Measurements from ENCODE around the gene SLC37A1.

DNA sequence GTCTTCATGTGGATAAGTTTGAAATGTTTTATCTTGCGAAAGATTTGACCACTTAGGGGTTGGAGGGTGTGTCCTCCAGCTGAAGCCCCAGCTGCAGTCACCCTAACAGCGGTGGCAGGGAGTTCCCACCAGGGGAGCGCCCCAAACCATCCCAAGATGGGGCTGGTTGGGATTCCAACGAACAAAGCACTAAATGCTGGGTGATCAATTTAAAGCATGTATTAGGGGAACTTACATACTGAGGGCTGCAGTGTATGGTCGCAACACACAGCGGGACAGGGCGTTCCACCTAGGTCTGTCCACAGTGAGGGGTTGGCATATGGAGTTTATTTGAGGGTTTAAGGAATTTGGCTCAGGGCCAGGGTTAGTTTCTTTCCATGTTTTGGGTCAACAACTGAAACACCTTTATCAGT lies 26.3 kb downstream of the SLC37A1 start:
- TF ChIP-seq, protein P1, sequence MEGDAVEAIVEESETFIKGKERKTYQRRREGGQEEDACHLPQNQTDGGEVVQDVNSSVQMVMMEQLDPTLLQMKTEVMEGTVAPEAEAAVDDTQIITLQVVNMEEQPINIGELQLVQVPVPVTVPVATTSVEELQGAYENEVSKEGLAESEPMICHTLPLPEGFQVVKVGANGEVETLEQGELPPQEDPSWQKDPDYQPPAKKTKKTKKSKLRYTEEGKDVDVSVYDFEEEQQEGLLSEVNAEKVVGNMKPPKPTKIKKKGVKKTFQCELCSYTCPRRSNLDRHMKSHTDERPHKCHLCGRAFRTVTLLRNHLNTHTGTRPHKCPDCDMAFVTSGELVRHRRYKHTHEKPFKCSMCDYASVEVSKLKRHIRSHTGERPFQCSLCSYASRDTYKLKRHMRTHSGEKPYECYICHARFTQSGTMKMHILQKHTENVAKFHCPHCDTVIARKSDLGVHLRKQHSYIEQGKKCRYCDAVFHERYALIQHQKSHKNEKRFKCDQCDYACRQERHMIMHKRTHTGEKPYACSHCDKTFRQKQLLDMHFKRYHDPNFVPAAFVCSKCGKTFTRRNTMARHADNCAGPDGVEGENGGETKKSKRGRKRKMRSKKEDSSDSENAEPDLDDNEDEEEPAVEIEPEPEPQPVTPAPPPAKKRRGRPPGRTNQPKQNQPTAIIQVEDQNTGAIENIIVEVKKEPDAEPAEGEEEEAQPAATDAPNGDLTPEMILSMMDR (conservative IDR thresholded peaks at IDR 0.05), result no peak
- no peak for TF ChIP-seq EZH2 (IDR thresholded peaks at IDR 0.05; ENCODE audit: low read depth)
